ENCODE measurements around the gene MAD1L1.
"Not testable (repeated sequence)": the region's sequence is repeated elsewhere in the genome, so short reads cannot be mapped to it uniquely, and the experiment has no call there.

Gene MAD1L1

DNA sequence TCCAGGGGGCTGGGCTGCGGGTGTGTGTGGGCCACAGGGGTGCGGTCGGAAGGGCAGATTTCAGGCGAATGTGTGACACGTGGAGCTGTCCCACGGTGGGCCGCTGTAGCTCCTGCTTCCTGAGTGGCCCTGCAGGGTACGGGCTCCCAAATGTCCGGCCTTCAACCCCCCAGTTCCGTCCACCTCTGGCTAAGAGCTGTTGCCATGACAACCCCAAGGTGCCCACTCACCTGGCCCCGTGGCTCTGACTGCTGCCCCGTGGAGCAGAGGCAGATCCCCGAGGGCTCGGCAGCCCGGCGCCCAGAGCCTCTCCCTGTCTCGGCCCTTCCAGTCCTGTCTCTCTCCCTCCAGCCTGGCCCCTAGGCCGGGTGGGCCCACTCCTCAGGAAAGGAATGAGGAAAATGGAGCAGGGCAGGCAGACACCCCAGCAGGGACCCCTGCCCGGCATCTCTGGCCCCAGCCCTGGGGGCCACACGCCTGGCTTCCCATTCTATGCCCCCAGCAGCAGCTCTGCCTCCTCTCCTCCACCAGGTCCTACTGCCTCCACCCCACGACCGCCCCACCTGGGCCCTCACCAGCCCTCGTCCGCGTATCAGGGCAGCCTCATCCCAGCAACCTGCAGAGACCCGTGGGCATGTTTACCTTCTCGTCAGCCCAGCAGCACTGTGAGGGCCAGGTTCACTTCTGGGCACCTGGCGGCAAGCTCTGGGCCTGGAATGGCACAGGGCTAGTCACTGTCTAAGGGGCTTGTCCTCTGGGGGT is 347.1 kb downstream of the MAD1L1 start:
- no peak for DNase-seq (ENCODE audit: low read depth in 2 of 2)

DNA sequence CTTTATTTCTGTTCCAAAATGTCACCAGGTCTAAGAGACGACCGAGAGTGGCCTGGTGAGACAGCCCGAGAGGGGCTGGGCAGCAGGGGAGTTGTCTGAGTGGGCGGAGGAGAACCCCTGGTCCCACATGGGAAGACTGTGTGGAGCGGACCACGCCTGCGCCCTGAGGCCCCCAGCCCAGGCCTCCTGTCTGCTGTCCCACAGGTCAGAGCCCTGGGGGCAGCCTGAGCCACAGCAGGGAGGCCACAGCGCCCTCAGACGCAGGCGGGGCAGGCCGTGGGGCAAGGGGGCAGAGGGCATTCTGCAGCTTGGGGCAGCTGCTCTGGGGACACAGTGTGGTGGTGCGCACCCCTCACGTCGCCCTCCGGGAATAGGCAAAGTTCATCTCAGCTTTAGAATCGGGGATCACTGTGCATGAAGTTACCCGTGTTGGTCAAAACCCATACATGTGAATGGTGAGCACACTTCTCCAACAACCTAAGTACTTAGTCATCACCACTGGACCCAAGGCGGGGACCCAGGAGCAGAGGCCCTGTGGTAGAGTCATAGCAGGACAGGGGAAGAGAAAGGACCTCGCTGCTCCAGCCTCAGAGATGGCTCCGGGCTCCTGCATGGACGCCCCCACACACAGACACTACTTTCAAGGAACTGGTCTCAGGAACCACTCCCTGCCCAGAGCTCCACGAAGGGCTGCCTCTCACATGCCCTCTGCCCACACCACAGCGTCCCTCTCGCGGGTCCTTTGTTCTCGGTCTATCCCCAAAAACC is 348.0 kb downstream of the MAD1L1 start:
- DNase-seq (ENCODE audit: low read depth in 2 of 2): no peak

DNA sequence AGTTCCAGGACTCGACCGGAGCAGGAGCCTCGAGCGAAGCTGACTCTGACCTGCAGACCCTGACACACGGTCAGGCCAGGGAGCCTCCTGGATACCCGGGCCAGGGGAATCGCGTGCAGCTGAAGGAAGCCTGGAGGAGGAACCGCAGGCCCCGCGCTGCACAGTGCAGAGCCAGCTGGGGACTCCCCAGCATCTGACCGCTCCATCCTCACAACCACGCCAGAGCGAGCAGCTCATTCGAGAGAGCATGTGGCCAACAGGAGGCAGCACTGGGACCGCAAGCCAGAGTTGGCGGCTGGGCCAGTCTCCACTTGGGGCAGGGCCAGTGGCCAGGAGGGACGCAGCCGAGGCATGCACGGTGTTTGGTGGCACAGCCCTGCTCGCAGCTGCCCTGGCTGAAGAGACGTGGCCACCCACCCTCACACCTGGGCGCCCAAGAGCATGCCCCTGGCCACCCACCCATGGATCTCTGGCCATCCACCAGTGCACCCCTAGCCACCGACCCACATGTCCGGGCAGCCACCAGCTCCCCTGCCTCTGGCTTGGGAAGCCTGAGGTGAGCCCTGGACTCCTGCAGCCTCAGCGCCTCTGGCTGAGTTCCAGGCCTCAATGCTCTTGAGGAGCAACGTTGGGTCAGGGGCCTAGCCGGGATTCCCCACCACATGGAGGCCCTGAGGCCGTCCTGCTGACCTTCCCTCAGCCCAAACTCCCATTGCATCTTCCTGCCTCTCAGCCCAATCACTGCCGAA is 348.7 kb downstream of the MAD1L1 start:
- DNase-seq (ENCODE audit: low read depth in 2 of 2): no peak

DNA sequence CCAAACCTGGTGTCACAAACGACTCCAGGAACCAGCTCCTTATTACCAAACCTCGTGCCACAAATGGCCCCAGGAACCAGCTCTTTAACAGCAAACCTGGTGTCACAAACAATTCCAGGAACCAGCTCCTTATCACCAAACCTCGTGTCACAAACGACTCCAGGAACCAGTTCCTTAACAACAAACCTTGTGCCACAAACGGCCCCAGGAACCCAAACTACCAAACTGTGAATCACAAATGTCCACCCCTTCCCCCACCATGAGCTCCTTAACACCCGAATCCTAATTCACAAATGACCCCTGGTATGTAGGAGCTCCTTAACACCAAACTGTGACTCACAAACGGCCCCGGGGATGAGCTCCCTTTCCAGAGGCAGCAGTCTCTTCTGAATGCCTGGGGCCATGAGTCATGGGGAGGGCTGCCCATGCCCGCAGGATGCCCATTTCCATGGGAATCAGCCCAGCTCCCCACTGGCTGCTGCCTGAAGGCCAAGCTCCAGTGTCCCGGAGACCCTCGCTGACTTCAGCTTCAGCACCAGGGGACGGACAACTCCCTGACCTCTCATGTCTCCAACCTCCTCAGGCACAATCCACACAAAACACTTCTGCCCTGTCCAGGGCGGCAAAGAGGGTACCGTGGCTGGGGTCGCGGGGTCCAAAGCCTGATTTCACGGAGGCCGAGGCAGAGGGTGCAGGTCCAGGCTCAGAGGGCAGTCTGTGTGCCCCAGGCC is 349.5 kb downstream of the MAD1L1 start:
- DNase-seq (ENCODE audit: low read depth in 2 of 2): peak; percentile 35 to 37

DNA sequence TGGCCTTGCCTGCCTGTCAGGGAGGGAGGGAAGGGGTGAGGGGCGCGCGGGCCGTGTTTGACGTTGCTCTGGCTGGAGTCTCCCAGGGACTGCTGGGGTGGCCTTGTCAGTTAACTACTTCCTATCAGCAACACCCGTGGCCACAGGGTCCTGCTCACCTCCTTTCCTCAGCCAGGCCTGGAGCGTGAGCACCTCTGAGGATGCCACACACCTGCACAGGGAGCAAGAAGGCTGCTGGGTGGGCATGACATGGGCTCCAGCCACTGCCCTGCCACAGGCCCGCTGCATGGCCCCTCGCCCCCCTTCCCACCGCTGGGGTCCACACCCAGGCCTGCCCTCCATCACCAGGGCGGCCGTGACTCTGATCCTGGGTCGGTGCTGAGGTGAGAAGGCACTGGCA is 350.3 kb downstream of the MAD1L1 start:
- DNase-seq (ENCODE audit: low read depth in 2 of 2): no peak

DNA sequence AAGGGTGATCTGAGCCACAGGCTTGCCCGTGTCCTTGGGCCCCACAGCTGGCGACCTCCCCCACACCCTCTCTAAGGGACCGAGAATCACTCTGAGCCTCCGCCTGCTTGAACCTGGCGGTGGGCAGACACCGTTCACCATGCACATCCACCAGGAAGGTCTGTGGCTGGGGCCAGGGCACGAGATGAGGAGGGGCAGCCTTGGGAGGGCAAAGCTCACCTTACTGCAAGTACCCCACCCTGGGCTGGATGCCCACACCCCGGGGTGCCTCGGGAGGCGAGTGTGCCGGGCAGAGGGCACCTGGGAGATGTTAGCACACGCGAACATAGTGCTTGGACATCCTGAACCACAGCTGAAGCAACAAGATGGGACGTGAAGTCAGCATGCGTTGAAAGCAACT is 350.8 kb downstream of the MAD1L1 start:
- DNase-seq (ENCODE audit: low read depth in 2 of 2): no peak

DNA sequence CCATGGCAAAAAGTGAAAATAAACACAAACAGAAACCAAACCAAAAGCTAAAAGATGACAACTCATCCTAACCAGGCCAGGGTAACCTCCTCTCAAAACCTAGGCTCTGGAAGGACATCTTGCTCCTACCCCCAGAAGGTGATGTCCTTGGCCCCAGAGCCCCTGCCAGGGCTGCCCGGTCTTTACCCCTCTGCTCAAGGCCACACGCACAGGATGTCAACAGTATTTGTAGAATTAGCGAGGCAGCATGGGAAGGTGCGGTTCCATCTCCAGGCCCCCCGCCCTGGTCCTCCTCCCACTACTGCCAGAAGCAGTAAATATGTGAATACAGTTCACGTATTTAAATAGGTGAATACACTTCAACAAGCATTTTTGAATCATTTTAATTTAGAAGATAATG is 356.1 kb downstream of the MAD1L1 start:
- DNase-seq (ENCODE audit: low read depth in 2 of 2): not testable (repeated sequence)

DNA sequence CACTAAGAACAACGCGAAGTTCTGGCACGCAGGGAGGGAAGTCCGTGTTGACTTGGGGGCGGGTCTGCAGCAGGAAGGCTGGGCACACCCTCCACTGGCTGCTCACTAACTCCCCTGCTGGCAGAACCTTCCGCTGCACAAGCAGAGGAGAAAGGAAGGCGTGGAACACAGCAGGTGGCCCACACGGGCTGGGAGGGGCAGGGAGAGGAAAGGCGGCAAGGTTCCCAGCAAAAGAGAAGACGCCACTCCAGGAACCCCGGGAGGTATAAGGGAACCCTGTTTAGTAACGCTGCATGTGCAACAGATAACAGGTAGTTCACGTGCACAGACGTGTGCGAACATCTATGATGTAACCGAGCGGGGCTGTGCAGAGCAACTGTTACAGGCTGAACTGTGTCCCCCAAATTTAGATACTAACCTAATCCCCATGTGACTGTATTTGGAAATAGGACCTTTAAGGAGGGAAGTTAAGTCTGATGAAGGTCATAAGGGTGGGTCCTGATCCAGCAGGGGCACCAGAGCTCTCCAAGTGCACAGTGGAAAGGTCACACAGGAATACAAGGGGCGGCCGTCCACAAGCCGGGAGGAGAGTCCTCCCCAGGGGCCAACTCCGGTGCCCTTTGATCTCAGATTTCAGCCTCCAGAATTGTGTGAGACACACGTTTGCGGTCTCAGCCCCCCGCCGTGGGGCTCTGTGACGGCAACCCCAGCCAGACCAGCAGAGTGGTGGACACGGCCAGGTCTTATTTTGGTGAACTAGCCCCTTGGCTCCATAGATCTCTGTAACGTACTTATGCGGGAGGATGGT is 357.1 kb downstream of the MAD1L1 start:
- not testable (repeated sequence) for DNase-seq (ENCODE audit: low read depth in 2 of 2)

DNA sequence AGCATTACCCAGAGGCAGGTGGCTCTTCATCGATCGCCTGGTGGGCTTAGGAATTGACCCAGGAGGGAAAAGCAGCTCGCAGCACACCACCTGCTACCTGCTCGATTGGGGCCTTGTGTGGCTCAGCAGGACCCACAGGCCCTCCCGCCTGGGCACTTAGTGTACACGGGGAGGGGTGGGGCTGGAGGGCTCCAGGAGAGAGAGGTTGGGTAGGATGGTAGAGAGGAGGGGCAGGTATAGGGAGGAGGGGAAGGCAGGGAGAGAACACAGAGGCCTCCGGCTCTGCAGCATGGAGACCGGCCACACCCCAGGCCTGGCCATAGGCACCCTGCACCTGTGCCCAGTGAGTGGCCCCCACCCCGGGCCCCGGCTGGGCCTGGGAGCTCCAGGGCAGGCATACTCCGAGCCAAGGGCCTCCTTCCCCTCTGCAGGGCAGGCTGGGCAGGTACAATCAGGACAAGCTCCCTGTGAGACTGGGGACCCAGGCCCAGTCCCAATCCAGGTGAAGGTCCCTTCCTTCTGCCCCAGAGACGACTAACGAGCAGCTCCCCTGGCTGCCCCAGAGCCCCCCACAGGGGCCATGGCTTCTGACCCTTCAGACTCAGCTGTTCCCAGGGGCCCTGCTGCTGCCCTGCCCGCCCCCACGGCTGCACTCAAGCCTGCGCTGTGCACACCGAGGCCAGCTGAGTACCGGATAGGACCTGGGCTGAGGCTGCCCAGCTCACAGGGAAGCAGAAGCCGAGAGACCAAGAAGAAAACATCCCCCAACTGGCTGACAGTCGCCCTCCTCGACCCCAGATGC is 358.0 kb downstream of the MAD1L1 start:
- not testable (repeated sequence) for DNase-seq (ENCODE audit: low read depth in 2 of 2)

DNA sequence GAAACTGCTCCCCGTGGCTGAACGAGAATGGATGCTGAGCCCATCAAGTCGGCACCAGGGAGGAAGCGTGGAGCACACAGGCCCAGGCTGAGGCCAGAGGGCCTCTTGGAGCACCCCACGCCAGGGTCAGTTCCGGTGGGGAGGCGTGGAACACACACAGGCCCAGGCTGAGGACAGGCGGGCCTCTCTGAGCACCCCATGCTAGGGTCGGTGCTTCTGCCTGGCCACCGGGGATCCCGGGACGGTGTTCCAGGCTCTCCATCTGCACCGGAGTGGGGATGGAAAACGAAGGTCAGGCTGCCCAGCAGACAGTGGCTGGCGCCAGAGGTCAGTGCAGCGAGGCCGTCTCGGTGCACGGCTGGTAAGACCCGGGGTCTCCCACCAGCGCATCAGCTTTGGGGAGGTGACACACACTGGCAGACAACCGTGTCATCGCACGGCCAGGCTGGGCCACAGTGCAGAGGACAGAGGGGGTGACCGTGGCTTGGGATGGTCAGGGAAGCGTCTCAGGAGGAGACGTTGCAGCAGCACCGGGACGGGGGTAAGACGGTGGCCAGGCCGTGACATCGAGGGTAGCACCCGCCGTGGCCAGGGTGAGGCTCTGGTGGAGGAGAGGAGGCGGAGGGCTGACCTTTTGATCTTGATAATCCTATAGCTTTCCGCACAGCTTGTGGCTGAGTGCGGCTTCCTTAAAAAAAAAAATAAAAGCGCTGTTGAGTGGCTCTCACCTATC is 358.7 kb downstream of the MAD1L1 start:
- no peak for DNase-seq (ENCODE audit: low read depth in 2 of 2)

DNA sequence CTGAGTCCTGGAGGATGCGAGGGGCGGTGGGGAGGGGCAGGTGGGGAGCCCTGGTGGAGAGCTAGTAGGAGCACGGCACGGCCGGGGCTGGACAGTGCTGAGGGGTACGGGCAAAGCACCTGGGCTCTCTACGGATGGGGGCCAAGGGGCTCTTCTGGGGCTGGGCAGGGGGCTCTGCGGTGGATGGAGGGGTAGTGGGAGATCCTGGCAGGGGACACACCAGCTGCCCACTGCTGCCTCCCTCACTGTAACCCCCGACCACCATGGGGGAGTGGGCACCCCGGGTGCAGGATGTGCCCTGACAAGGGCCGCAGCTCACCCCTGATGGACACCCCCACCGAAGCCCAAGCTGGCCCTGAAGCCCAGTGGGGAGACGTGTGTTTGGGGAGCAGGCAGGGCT is 359.3 kb downstream of the MAD1L1 start:
- DNase-seq (ENCODE audit: low read depth in 2 of 2): no peak

DNA sequence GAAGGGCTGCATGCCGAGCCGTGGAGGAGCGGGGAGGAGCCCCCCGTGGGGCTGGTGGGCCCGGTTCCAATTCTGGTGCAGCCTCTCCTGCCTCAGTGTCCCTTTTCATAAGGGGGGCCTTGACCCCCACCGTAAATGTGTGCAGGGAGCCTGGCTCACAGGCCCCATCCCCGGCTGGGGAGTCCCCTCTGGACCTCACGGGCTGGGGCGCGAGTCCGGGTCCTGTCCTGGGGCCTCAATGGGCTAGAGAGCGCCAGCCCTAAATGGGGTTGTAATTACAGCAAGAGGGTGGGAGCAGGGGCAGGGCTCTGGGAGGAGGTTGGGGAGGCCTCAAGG is 359.7 kb downstream of the MAD1L1 start:
- DNase-seq (ENCODE audit: low read depth in 2 of 2): no peak

DNA sequence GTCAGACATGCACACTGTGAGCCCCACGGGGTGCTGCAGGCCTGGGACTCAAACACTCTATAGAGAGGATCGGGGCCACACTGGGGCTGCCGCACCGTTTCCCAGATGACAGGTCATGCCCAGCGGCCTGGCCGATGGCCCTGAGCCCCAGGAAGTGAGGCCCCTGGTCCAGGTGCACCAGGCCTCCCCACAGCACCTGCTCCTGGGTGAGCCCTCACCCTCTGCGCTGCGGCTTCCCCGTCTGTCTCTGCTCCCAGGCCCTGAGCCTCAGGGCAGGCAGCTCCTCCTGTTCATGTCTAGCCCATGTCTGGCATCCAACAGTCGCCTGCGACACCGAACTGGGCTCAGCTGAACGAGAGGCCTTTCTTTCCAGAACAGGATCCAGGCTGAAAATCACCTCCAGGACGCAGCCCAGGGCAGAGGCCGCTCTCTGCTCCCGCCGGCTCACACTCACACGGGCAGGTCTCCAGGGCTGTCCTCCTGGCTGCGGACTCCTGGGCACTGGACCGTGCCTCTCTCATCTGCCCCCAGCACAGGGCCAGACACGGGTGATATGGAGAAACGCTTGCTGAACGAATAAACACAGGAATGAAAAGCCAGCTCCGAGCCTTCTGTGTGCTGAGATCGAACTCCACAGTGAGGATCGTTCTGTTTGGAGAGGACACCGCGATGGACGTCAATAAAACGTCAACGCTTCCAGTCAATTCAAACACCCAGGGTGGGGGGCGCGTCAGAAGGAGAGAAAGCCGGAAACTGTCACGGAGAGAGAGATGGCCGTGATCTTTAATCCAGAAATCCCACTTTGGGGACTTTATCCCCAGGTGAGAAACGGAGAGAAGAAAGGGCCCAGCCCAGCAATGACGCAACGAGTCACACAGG is 360.3 kb downstream of the MAD1L1 start:
- DNase-seq (ENCODE audit: low read depth in 2 of 2): no peak

DNA sequence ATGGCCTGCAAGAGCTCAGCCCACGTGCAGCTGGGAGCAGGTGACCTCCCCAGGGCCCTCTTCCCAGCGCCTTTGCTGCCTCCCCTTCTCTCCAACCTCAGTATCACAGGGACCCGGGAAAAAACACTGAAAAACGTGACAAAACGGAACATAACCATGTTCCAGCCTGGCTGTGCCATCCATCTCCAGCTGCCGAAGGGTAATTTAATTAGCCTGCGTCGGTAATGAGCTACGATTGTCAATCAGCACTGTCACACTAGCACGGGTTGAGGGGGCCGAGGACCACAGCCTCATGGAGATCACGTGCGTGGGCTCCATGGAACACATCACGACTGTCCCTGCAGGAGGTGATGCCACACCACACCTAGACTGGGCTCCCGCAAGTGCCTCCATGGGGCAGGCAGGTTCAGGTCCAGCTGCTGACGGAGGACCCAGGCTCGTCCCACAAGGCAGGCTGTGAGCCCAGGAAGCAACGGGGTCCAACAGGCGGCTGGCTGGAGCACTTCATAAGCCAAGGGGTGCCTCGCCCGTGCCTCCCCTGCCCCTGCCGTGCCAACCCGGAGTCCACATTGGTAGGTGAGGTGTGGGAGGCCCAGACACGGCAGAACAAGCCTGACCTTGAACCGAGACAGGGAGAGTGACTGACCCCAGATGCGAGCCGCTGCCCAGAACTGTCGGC is 363.2 kb downstream of the MAD1L1 start:
- DNase-seq (ENCODE audit: low read depth in 2 of 2): no peak

DNA sequence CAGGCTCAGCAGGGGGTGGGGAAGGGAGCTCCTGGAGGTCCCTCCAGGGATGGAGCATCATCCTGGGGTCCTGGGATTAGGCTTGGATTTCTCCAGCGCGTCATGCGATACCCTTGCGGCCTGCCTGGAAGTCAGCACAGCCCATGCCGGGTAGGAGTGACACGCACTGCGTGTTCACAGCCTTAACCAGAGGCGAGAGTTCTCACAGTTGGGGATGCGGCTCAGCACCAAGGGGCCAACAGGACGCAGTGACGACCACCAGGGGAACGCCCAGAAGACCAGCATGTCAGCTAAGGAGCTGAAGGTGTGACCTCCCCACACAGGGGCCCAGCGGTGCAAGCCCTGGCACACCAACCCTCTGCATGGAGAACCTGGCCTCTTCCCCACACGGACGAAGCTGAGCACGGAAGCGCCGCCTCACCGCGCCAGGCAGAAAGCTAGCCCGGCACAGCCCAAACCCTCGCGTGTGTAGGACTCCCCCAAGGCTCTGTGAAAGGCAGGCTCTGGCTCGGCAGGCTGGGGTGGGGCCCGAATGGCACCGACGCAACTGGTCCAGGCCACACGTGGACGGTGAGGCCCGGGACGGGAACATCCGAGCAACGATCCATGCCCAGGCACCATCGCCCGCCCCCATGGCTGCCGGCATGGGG is 364.1 kb downstream of the MAD1L1 start:
- DNase-seq (ENCODE audit: low read depth in 2 of 2): no peak

DNA sequence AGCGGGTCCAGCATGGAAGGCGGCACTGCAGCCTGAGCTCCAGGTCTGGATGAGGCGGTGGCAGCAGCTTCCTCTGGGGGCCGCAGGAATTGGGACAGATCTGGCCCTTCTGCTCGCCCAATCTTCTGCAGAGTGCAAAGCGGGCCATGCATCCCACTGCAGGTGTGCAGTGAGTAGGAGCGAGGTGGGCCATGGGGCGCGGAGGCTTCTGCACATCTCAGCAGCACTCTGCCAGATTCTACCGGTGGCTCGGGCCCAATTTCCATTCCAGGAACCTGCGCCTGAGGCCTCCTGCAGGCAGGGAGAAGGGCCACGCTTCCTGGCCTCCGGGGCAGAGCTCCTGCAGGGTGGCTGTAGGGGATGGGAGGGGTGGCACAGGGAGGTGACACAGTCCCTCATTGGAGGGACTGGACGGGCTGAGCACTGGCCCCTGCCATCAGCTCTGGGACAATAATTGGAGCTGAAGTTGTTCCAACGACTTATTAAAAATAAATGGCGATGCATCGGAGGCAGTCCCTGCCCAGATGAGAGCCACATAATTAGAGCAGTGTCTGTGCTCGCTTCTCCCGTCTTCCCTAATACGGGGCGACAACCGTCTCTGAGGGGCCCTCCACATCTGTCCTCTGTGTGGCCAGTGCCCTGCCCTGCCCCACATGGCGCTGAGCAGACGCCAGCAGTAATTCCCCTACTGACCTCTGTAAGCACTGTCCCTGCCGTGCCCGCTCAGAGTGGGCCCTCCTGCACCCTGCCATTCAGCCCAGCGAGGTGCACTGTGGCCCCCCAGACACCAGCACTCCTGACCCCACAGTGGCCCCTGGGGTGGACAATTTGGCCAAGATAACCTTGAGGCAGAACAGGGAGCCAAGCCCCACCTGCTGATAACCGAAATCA is 365.1 kb downstream of the MAD1L1 start:
- no peak for DNase-seq (ENCODE audit: low read depth in 2 of 2)

DNA sequence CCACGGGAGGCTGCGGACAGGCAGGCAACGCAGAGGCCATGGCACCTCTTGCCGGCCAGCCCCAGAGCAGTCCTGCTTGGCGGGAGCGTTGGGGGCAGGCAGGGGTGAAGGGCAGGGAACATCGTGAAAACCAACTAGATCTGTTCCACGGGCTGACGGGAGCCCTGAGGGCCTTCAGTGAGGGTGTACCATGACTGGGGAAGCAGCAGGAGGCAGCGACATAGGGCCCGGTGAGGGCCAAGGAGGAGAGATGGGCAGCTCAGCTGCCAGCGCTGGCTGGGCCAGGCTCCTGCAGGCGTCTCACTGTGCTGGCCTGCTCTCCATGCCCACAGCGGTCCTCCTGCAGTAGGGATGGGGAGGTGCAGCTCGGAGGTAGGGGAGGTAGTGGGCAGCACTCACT is 366.1 kb downstream of the MAD1L1 start:
- no peak for DNase-seq (ENCODE audit: low read depth in 2 of 2)

Data from fibroblast of skin of left biceps (primary cell).